HK-2 (cell line): ENCODE data around the gene ANO4.

Source experiments
- DNase-seq: peaks from one replicate; pipeline ENCODE4 v3.0.0-alpha.2; 2018; ENCODE audit not compliant: unreplicated experiment

ANO4 gene

GRCh38 chr12:100794441-100795173 lies at the start of gene ANO4:
Gene ANO4, plus strand, starts transcription at chr12:100794776. Its CDS starts 107,010 bp downstream, at chr12:100901786.
- DNase-seq: no peak

DNA sequence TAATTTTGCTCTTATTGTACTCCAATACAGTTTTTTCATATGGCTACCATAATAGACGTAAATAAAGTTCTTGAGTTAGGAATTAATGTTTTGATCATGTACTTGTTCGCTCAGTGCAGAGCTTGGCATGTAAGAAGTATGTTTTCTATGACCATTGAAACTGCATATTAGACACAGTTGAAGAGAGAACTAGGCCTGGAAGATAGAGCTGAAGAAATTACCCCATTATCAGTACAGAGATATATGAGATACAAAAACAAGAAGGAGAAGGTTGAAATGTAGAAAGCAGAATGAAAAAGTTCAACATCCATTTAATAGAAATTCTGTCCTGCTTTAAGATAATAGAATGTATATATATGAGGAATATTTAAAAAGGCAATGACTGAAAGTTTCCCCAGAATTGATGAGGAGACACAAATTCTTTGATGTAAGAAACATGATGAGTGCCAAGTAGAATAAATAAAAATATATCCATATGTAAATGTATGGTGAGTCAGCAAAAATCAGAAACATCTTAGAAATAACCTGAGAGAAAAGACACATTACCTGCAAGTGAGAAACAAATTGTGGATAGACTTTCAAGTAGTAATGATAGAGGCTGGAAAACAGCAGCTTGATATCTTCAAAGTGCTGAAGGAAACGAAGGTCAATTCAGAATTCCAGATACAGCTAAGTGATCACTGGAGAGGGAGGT lies 49.1 kb upstream of the ANO4 start:
- no peak for DNase-seq

- DNase-seq: no peak
Observed at GRCh38 chr12:100752841-100753240, 41.7 kb upstream of the ANO4 start.

GRCh38 chr12:100753837-100754236 lies 40.7 kb upstream of the ANO4 start:
- no peak for DNase-seq

GRCh38 chr12:100755186-100755585 lies 39.4 kb upstream of the ANO4 start:
- DNase-seq: no peak

GRCh38 chr12:100758083-100758482 lies 36.5 kb upstream of the ANO4 start:
- no peak for DNase-seq

- no peak for DNase-seq
Observed at GRCh38 chr12:100767371-100767770, 27.2 kb upstream of the ANO4 start.

- DNase-seq: no peak
Observed at GRCh38 chr12:100767950-100768349, 26.6 kb upstream of the ANO4 start.

DNA sequence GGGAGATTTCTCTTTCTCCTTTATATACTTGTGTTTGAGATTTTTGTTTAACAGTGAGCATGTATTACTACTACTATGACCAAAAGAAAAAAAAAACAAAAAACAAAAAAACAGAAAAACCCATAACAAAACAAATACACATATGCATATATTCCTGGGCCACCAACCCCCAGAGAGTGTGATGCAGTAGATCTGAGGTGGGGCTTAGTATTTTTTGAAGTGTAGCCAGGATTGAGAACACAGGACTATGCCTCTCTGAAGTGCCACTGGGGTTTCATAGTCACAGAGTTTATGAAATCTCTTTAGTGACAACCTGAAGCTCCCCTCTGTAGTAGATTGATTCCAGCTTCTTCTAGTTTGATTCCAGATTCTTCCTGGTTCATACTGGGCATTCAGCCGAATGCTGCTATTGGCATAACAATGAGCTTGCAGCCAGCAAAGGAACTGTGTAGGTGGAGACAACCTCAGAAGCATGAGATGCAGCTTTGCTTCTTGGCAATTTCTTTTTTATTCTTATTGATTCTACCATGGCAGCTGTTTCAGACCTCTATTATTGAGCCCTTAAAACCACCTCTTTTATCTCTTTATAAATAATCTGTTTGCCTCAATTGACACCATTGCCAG lies 15.5 kb upstream of the ANO4 start:
- no peak for DNase-seq

GRCh38 chr12:100789146-100789545 lies 5.4 kb upstream of the ANO4 start:
- no peak for DNase-seq

DNA sequence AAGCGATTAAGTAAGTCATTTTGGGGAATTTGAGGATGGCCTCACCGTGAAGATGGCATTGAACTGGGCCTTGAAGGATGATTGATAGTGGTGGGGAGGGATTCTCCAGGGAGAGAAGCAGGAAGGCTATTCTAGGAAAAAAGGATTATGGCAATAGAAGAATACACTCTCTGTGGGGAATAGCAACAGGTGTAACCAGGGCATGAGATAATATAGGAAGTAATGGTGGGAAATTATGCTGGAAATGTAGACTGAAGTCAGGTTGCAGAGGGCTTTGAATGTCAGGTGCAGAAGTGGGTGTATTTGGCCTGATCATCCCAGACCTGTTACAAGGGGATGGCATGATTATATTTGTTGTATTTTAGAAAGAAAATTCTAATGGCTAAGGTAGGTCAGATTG lies 4.6 kb upstream of the ANO4 start:
- DNase-seq: no peak

DNA sequence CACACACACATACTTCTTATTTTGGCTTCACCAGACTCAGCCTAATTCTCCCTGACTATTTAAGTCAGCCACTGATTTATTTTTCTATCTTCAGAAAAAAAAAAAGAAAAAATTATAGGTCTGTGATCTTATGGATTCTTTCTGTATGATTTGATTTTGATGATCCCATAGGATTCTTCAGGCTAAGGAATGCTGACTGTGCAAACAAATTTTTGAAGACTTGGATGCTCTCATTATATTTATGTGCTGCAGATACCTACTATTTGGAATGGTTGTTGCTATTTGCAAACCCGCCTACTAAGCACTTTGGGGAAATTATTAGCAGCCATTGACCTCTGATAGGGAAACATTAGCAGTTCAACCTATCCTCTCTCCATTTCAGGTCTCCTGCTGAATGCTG lies 4.0 kb upstream of the ANO4 start:
- no peak for DNase-seq

DNA sequence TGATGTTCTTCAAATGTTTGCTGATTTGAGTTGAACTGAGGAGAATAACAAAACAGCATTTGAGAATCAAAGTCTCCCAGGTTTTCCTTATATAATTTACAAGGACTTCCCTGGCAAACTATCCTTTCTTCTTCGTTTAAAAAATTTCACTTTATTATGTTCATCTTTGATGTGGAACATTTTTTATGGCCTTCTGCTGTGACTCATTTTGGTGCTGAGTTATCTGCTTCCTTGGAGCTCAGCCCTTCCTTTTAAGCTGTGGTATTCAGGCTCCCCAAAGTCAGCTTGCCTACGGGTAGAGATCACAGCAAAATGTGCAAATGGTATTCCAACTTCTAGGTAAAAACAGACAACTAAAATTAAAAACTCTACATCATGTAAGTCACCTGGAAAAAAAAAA lies 1.4 kb upstream of the ANO4 start:
- DNase-seq: no peak

GRCh38 chr12:100795174-100795799 lies 711 bp downstream of the ANO4 start:
- DNase-seq: no peak

DNA sequence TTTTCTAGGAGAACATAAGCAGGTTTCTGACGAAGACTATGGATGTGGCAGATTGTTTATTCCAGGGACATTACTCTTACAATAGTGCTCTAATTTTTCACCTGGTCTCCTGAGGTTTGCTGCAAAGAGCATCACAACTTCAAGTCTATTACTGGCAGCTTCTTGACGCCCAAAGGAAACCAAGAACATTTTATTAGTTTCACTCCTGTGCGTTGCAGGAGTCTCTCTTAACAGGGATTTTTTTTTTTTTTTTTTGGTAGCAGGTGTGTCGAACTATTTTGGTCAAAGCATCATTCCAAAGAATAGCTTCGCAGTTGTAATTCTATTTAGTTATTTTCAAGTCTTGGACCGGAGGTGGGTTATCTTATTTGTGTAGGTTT lies 1.2 kb downstream of the ANO4 start:
- DNase-seq: no peak

GRCh38 chr12:100796621-100797020 lies 2.0 kb downstream of the ANO4 start:
- DNase-seq: no peak

GRCh38 chr12:100797246-100797645 lies 2.7 kb downstream of the ANO4 start:
- DNase-seq: no peak

GRCh38 chr12:100797786-100798185 lies 3.2 kb downstream of the ANO4 start:
- no peak for DNase-seq

DNA sequence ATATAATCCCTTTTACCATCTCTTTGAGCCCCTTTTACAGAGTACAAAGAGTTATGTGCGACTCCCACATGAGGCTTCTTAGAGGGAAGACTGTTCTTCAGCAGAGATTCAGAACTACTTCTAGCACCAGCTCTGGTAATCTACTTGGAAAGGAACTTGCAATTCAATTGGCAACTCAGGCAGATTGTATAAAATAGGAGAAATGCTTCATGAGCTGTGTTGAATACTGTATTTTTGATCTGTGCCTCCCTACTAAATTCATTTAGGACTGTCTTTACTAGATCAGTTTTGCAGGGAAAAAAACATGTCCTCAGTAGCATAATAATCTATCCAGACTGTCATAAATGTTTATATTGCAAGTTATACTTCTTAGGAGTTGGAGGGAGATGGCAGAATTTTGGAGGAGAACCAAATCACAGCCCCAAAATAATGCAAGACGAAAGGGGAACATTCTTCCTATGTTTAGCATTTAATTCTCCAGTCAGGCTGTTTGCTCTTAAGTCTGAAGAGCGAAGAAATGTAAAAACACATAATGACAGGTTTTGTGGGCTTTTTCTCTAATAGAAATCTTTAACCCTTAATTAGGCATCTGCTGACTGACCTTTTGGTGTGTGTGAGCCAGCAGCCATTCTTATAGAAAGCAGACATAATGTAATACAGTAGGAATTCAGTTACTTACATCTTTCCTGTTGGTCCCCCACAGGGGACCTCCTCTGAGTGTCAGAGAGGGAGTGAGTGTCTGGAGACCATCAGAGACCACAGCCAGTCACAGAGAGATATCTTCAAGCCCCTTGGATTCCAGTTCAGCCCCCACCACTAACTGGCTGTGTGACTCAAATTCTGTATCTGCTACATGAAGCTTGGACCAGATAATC lies 3.9 kb downstream of the ANO4 start:
- no peak for DNase-seq

- no peak for DNase-seq
Observed at GRCh38 chr12:100799770-100800169, 5.2 kb downstream of the ANO4 start.

DNA sequence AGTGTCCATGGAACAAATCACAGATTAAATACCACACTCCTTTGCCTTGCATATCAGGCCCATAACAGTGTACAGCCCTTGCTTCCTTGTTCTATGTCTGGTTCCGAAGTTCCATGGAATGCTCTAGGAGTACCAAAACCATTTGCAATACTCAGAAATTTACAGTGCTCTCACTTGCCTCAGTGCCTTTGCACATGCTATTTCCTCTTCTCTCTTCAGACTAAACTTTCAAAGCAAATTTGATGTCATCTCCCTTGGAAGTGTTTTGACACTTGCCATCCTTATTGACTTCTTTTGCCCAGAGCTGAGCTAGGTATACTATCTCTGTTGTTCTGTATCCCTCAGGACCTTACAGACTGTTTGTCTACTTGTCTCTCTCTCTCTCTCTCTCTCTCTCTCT lies 6.1 kb downstream of the ANO4 start:
- no peak for DNase-seq

- DNase-seq: no peak
Observed at GRCh38 chr12:100801320-100801719, 6.7 kb downstream of the ANO4 start.
